H1 (cell line): ENCODE results near the gene GATD1.

Source experiments
- CEBPB ChIP-seq: IDR thresholded peaks from 2 replicates; pipeline ENCODE4 v1.6.1; 2012; ENCODE audit warnings: low read depth, low read length
- CHD2 ChIP-seq: IDR thresholded peaks from 2 replicates; pipeline ENCODE4 v1.6.1; 2012; ENCODE audit warnings: low read length, improper control_type of control experiment
- FOSL1 ChIP-seq: IDR thresholded peaks from 2 replicates; pipeline ENCODE4 v1.6.1; 2011; ENCODE audit warnings: mild to moderate bottlenecking, low read depth, low read length, moderate library complexity; ENCODE audit not compliant: insufficient read depth
- HDAC2 ChIP-seq, 2 experiments: fragments of 300-600 bp in 1 of 2; sonication (generic) in 1 of 2; IDR thresholded peaks; 2 replicates each; pipeline ENCODE4 v1.6.1; 2011 to 2012; ENCODE audit warnings: low read depth in 2 of 2, low read length in 2 of 2, mild to moderate bottlenecking in 2 of 2, moderate library complexity in 2 of 2, borderline replicate concordance in 1 of 2, inconsistent platforms in 1 of 2
- PHF8 ChIP-seq: fragments of 200-600 bp; sonication (generic); conservative IDR thresholded peaks from 2 replicates; pipeline ENCODE4 v1.7.1; 2012; ENCODE audit warnings: low read depth, mild to moderate bottlenecking, inconsistent platforms, low read length, moderate library complexity
- POLR2A ChIP-seq, 2 experiments: IDR thresholded peaks; 1 replicate in 1 of 2; 2 replicates in 1 of 2; pipeline ENCODE4 v1.6.1; 2011; ENCODE audit warnings: low read depth in 2 of 2, low read length in 2 of 2, mild to moderate bottlenecking in 2 of 2; ENCODE audit errors: control extremely low read depth in 1 of 2
- RXRA ChIP-seq: IDR thresholded peaks from 2 replicates; pipeline ENCODE4 v1.6.1; 2011; ENCODE audit warnings: low read depth, mild to moderate bottlenecking, low read length, moderate library complexity; ENCODE audit not compliant: insufficient read depth
- SAP30 ChIP-seq: fragments of 300-600 bp; sonication (generic); IDR thresholded peaks from 2 replicates; pipeline ENCODE4 v1.7.1; 2012; ENCODE audit warnings: low read length, moderate library complexity, mild to moderate bottlenecking, inconsistent platforms; ENCODE audit not compliant: insufficient read depth, insufficient replicate concordance
- TCF12 ChIP-seq: IDR thresholded peaks from 2 replicates; pipeline ENCODE4 v1.6.1; 2011; ENCODE audit warnings: low read depth, mild to moderate bottlenecking, low read length
- TF ChIP-seq, protein P1 (sequence below): IDR thresholded peaks from 2 replicates; pipeline ENCODE4 v1.6.1; 2012; ENCODE audit warnings: inconsistent platforms
- TF ChIP-seq, protein P2 (sequence below), 3 experiments: IDR thresholded peaks; 1 replicate in 2 of 3; 2 replicates in 1 of 3; pipeline versions ENCODE4 v1.5.1 to v1.6.1; 2011; ENCODE audit warnings: low read length in 3 of 3, mild to moderate bottlenecking in 3 of 3, inconsistent platforms in 2 of 3, low read depth in 1 of 3, moderate library complexity in 1 of 3; ENCODE audit not compliant: insufficient read depth in 1 of 3; ENCODE audit errors: control extremely low read depth in 1 of 3

DNA sequence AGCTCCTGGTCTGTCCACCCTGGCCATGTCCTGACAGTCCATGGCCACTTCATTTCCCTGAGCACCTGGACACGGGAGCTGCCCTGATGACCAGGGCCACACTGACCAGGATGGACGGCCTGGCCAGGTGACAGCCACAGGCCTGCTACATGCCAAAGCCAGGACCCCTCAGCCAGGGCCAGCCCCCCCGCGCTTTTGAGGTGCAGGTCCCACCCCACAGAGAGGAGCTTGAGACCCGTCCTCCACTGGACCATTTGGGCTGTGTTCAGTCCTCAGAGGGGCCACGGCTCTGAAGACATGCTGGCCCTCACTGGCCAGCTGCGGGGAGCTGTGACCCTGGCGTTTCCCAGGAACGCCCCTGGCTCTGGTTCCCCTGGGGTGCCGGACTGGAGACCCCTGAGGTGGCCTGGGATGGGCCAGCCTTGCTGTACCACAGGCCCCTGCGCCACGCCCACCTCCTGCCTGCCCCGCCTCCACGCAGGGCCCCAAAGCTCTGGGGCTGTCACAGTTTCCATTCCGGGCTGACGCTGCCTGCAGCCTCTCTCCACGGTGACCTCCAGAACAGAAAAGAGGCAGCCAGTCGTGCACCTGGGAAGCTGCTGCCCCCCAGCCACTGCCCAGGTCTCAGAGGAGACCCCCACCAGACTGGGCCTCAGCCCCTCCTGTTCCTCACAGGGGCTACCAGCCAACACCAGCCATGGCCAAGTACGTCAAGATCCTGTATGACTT lies 53.1 kb downstream of the GATD1 start:
- TF ChIP-seq HDAC2 (IDR thresholded peaks at IDR 0.05; ENCODE audit: borderline replicate concordance in 1 of 2, low read depth in 2 of 2, low read length in 2 of 2): no peak
- TF ChIP-seq FOSL1: no peak
- no peak for TF ChIP-seq RXRA
- no peak for TF ChIP-seq CEBPB
- TF ChIP-seq, protein P1, sequence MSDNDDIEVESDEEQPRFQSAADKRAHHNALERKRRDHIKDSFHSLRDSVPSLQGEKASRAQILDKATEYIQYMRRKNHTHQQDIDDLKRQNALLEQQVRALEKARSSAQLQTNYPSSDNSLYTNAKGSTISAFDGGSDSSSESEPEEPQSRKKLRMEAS: no peak
- no peak for TF ChIP-seq SAP30
- no peak for TF ChIP-seq CHD2
- TF ChIP-seq PHF8: no peak
- no peak for TF ChIP-seq TCF12
- no peak for TF ChIP-seq POLR2A (IDR thresholded peaks at IDR 0.05; ENCODE audit: control extremely low read depth in 1 of 2, low read depth in 2 of 2, low read length in 2 of 2)
- TF ChIP-seq, protein P2, sequence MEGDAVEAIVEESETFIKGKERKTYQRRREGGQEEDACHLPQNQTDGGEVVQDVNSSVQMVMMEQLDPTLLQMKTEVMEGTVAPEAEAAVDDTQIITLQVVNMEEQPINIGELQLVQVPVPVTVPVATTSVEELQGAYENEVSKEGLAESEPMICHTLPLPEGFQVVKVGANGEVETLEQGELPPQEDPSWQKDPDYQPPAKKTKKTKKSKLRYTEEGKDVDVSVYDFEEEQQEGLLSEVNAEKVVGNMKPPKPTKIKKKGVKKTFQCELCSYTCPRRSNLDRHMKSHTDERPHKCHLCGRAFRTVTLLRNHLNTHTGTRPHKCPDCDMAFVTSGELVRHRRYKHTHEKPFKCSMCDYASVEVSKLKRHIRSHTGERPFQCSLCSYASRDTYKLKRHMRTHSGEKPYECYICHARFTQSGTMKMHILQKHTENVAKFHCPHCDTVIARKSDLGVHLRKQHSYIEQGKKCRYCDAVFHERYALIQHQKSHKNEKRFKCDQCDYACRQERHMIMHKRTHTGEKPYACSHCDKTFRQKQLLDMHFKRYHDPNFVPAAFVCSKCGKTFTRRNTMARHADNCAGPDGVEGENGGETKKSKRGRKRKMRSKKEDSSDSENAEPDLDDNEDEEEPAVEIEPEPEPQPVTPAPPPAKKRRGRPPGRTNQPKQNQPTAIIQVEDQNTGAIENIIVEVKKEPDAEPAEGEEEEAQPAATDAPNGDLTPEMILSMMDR (IDR thresholded peaks at IDR 0.05; ENCODE audit: control extremely low read depth in 1 of 3, insufficient read depth in 1 of 3, low read depth in 1 of 3, low read length in 3 of 3): no peak
